B cell (primary cell): Measurements from ENCODE around the gene KRTAP9-1.
"Not testable (repeated sequence)": the region's sequence is repeated elsewhere in the genome, so short reads cannot be mapped to it uniquely, and the experiment has no call there.

ENCODE experiments used
- EZH2 ChIP-seq: IDR thresholded peaks from 2 replicates; pipeline ENCODE4 v1.6.1; 2012; ENCODE audit warnings: borderline replicate concordance, low read depth, mild to moderate bottlenecking, moderate library complexity, low read length; ENCODE audit not compliant: insufficient read depth, poor library complexity, severe bottlenecking
- TF ChIP-seq, protein P1 (sequence below): fragments of 200-600 bp; IDR thresholded peaks from one replicate; pipeline ENCODE4 v1.8.0; 2022; ENCODE audit warnings: antibody characterized with exemption, mild to moderate bottlenecking

DNA sequence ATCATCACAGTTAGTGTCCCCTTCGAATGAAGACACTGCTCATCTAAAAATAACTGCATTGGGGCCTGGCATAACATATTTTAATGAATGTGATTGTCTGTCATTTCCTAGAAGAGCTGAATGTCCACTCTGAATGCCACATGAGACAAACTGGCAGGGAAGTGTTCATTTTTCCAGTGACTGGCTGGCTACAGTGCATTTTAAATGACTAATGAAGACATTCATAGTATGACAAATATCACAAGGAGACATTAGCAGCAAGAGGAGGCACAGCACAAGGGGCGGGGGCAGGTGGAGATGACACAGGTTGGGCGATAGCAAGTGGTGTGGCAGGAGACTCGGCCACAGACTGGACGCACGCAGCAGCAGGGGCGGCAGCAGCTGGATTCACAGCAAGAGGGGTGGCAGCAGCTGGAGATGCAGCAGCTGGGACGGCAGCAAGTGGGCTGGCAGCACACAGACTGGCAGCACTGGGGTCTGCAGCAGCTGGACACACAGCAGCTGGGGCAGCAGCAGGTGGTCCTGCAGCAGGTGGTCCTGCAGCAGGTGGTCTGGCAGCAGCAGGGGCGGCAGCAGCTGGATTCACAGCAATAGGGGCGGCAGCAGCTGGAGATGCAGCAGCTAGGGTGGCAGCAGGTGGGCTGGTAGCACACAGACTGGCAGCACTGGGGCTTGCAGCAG lies 40.6 kb upstream of the KRTAP9-1 start:
- TF ChIP-seq, protein P1, sequence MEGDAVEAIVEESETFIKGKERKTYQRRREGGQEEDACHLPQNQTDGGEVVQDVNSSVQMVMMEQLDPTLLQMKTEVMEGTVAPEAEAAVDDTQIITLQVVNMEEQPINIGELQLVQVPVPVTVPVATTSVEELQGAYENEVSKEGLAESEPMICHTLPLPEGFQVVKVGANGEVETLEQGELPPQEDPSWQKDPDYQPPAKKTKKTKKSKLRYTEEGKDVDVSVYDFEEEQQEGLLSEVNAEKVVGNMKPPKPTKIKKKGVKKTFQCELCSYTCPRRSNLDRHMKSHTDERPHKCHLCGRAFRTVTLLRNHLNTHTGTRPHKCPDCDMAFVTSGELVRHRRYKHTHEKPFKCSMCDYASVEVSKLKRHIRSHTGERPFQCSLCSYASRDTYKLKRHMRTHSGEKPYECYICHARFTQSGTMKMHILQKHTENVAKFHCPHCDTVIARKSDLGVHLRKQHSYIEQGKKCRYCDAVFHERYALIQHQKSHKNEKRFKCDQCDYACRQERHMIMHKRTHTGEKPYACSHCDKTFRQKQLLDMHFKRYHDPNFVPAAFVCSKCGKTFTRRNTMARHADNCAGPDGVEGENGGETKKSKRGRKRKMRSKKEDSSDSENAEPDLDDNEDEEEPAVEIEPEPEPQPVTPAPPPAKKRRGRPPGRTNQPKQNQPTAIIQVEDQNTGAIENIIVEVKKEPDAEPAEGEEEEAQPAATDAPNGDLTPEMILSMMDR, result not testable (repeated sequence)
- TF ChIP-seq EZH2, result not testable (repeated sequence)
